OCI-LY7 (cell line): ENCODE results near the gene TPP1. TPM values are rescaled to one million over a fixed set of nuclear protein-coding genes. Genes with fewer than 3 reads are reported as not detected.
A peak's percentile ranks its signal among the peaks of the same experiment; 100 is the strongest.

Source experiments
- BruUV-seq: library from RNA; stranded (reverse); fragments of 400-500 nt; replicated peaks from 2 replicates; lab custom pipeline; 2021; lab: Mats Ljungman, UMichigan
- CTCF ChIA-PET: fragments of 300-600 bp; sonication (Branson Sonifier 250); formaldehyde crosslinking; loops from one replicate; lab custom pipeline; 2022; ENCODE audit warnings: antibody characterized with exemption; ENCODE audit not compliant: unreplicated experiment; lab: Charles Lee
- POLR2A ChIA-PET: fragments of 300-600 bp; sonication (Branson Sonifier 250); formaldehyde crosslinking; loops from one replicate; lab custom pipeline; 2022; ENCODE audit warnings: antibody characterized with exemption; lab: Charles Lee
- DNase-seq: peaks from one replicate; pipeline ENCODE4 v3.0.0-alpha.2; 2015; ENCODE audit warnings: low spot score
- H2AFZ ChIP-seq: fragments of 200-600 bp; sonication (generic), shearing (Covaris generic); 2 replicates; pipeline ENCODE4 v1.6.1; 2014; ENCODE audit warnings: mild to moderate bottlenecking, antibody characterized with exemption, low read length, moderate library complexity
- H3K27ac ChIP-seq: fragments of 200-600 bp; sonication (generic); 2 replicates; pipeline ENCODE4 v1.5.1; 2014; ENCODE audit warnings: mixed run types, low read depth, mild to moderate bottlenecking, moderate library complexity, low read length, inconsistent platforms; ENCODE audit not compliant: poor library complexity, severe bottlenecking
- H3K36me3 ChIP-seq: fragments of 200-600 bp; sonication (generic); 2 replicates; pipeline ENCODE4 v1.6.1; 2014; ENCODE audit warnings: mild to moderate bottlenecking, antibody characterized with exemption, low read length, moderate library complexity, mixed read lengths; ENCODE audit not compliant: insufficient read depth
- H3K4me1 ChIP-seq: fragments of 200-600 bp; sonication (generic); 2 replicates; pipeline ENCODE4 v1.5.1; 2014; ENCODE audit warnings: mild to moderate bottlenecking, low read length; ENCODE audit not compliant: insufficient read depth, poor library complexity, severe bottlenecking
- H3K4me2 ChIP-seq: fragments of 200-600 bp; sonication (generic); 2 replicates; pipeline ENCODE4 v1.6.1; 2014; ENCODE audit warnings: mild to moderate bottlenecking, low read length
- H3K4me3 ChIP-seq: fragments of 200-600 bp; sonication (generic); 2 replicates; pipeline ENCODE4 v1.5.1; 2014; ENCODE audit warnings: mild to moderate bottlenecking, low read depth, low read length; ENCODE audit not compliant: poor library complexity, severe bottlenecking
- H3K79me2 ChIP-seq: fragments of 200-600 bp; sonication (generic); 2 replicates; pipeline ENCODE4 v1.6.1; 2016; ENCODE audit warnings: low read depth, mild to moderate bottlenecking, low read length, moderate library complexity, mixed read lengths; ENCODE audit not compliant: insufficient read depth
- H3K9me2 ChIP-seq: fragments of 200-600 bp; sonication (generic); 2 replicates; pipeline ENCODE4 v1.6.1; 2016; ENCODE audit warnings: mild to moderate bottlenecking, low read length, mixed read lengths; ENCODE audit not compliant: insufficient read depth
- H3K9me3 ChIP-seq: fragments of 200-600 bp; sonication (generic); 2 replicates; pipeline ENCODE4 v1.6.1; 2014; ENCODE audit warnings: mild to moderate bottlenecking, mixed run types, low read length, mixed read lengths
- H4K20me1 ChIP-seq: fragments of 200-600 bp; sonication (generic); 2 replicates; pipeline ENCODE4 v1.6.1; 2014; ENCODE audit warnings: mild to moderate bottlenecking, antibody characterized with exemption, low read length, moderate library complexity, mixed read lengths; ENCODE audit not compliant: insufficient read depth
- EZH2phosphoT487 ChIP-seq: fragments of 200-600 bp; sonication (generic); IDR thresholded peaks from 2 replicates; pipeline ENCODE4 v1.6.1; 2018; ENCODE audit warnings: low read depth, borderline replicate concordance, mild to moderate bottlenecking, mixed run types, antibody characterized with exemption, low read length, moderate library complexity, mixed read lengths
- intact Hi-C: fragments of 100-400 bp; cut with micrococcal nuclease; formaldehyde crosslinking; loops from one replicate; pipeline ENCODE4 v1.10.0; 2022; ENCODE audit not compliant: unreplicated experiment
- total RNA-seq, 2 experiments: library from RNA; depleted of rRNA in 1 of 2; stranded (reverse); fragments of >200 nt in 1 of 2; shearing (Covaris generic) in 1 of 2; gene quantifications; 2 replicates each; pipeline ENCODE4 v1.2.3, GENCODE V29; 2014 to 2022
- TF ChIP-seq, protein P1 (sequence below): fragments of 200-600 bp; sonication (generic); conservative IDR thresholded peaks from 2 replicates; pipeline ENCODE4 v1.5.1; 2014; ENCODE audit warnings: mild to moderate bottlenecking, antibody characterized with exemption, low read length, moderate library complexity, mixed read lengths

TPP1 gene
- total RNA-seq, 2 experiments from 2014 or later: 16.6 to 41.1 TPM

DNA sequence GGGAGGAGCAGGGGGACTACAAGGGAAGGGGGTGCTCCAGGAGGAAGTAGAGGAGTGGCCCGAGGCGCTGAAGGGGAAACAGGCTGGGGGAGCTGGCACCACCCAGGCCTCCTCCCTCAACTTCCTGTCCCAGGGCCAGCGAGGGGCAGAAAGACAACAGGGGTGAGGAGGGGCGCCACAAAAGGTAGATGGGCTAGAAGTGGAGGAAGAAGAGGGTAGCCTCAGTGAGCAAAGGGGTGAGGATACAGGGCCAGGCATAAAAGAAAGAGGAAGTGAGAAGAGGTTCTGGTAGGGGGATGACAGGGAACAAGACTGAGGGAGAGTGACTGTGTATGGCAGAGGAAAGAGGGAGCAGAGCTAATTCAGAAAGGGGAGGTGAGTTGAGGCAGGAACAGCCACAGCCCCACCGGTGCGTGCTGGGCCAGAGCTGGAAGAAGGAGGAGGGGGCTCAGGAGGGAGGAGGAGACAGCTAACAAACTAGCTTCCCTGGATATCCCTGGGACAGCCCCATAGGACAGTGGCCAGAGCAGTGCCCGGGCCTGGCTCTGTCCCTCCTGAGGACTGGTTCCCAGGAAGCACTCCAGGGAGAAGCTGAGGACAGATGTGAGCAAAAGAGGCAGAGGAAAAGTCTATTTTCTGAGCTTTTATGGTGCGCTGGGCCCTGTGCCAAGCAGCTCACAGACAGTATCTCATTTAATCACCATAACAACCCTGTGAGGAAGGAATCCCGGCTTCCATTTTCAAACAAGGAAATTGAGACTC, 27.9 kb upstream of the TPP1 start:
- Histone ChIP-seq H2AFZ (peak overlapping the region; percentile 88), H3K27ac (peak overlapping the region; percentile 59), H3K36me3 (no peaks in the 10 kb centered on the region), H4K20me1 (no peaks in the 10 kb centered on the region), H3K4me3 (peak overlapping the region; percentile 48), H3K4me2 (peak overlapping the region; percentile 85), H3K4me1 (peaks cover 25% of the 10 kb centered on the region), H3K79me2 (no peaks in the 10 kb centered on the region), H3K9me2 (no peaks in the 10 kb centered on the region), H3K9me3 (no peaks in the 10 kb centered on the region)
- intact Hi-C loops: loop anchor here (2.0 kb wide), 1 partner anchor 34 kb away; the partner anchor contains the start of gene TAF10
- ChIA-PET CTCF (interaction anchor here (0.6 to 1.4 kb wide), 6 partner anchors 11 to 42 kb away, joined by 3 to 4 read pairs (median 3); partner anchors contain the start of gene TPP1), POLR2A (interaction anchor here (0.6 to 3.3 kb wide), 10 partner anchors 8 to 43 kb away, joined by 3 to 13 read pairs (median 3); partner anchors contain the start of genes MRPL17, TAF10 and TPP1)
- no TSS peak for BruUV-seq
- peak; percentile 73 for DNase-seq
- no peak for TF ChIP-seq EZH2phosphoT487
- TF ChIP-seq, protein P1, sequence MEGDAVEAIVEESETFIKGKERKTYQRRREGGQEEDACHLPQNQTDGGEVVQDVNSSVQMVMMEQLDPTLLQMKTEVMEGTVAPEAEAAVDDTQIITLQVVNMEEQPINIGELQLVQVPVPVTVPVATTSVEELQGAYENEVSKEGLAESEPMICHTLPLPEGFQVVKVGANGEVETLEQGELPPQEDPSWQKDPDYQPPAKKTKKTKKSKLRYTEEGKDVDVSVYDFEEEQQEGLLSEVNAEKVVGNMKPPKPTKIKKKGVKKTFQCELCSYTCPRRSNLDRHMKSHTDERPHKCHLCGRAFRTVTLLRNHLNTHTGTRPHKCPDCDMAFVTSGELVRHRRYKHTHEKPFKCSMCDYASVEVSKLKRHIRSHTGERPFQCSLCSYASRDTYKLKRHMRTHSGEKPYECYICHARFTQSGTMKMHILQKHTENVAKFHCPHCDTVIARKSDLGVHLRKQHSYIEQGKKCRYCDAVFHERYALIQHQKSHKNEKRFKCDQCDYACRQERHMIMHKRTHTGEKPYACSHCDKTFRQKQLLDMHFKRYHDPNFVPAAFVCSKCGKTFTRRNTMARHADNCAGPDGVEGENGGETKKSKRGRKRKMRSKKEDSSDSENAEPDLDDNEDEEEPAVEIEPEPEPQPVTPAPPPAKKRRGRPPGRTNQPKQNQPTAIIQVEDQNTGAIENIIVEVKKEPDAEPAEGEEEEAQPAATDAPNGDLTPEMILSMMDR: no peak

DNA sequence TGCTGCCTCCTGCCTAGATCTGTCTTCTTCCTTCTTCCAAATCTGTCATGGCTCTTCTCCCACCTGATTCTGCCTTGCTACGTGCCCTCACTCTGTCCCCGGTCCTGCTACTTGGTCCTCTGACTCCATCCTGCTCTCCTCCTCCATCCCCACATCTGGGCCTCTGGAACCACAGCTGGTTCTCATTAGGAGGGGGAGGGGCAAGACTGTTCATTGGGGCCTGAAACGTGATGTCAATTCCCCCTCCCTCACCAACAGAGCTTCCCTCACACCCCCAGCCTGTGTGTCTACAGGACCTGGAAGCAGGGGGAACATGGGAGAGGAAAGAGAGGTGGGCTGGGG, 27.3 kb upstream of the TPP1 start:
- POLR2A ChIA-PET: interaction anchor here (0.6 to 3.3 kb wide), 7 partner anchors 8 to 42 kb away, joined by 3 to 13 read pairs (median 3); partner anchors contain the start of genes MRPL17, TAF10 and TPP1
- TF ChIP-seq, protein P1: no peak
- no peak for TF ChIP-seq EZH2phosphoT487
- H3K4me2 ChIP-seq: peak overlapping the region; percentile 85
- no peaks in the 10 kb centered on the region for H3K36me3 ChIP-seq
- H3K9me2 ChIP-seq: no peaks in the 10 kb centered on the region
- intact Hi-C loops: loop anchor here (2.0 kb wide), 1 partner anchor 34 kb away; the partner anchor contains the start of gene TAF10
- no peaks in the 10 kb centered on the region for H4K20me1 ChIP-seq
- no peak for DNase-seq
- CTCF ChIA-PET: interaction anchor here (0.6 to 1.4 kb wide), 6 partner anchors 12 to 42 kb away, joined by 3 to 4 read pairs (median 3); partner anchors contain the start of gene TPP1
- peak overlapping the region; percentile 88 for H2AFZ ChIP-seq
- H3K27ac ChIP-seq: peak overlapping the region; percentile 59
- no TSS peak for BruUV-seq
- peak overlapping the region; percentile 48 for H3K4me3 ChIP-seq
- peaks cover 25% of the 10 kb centered on the region for H3K4me1 ChIP-seq
- no peaks in the 10 kb centered on the region for H3K79me2 ChIP-seq
- no peaks in the 10 kb centered on the region for H3K9me3 ChIP-seq
